ENCODE results near the gene OSBPL2. TPM values are rescaled to one million over a fixed set of nuclear protein-coding genes. Genes with fewer than 3 reads are reported as not detected.

OSBPL2 gene
- total RNA-seq, 2 experiments from 2014 or later: 17.2 to 40.0 TPM

GRCh38 chr20:62316331-62317166, 78.2 kb downstream of the OSBPL2 start:
- H4K20me1 ChIP-seq (ENCODE audit: insufficient read depth, low read length): no peaks in the 10 kb centered on the region
- no TSS peak for BruUV-seq (replicated peaks)
- H3K4me1 ChIP-seq (ENCODE audit: insufficient read depth, low read length, poor library complexity, severe bottlenecking): no peaks in the 10 kb centered on the region
- no peak for DNase-seq (ENCODE audit: low spot score)
- TF ChIP-seq EZH2phosphoT487 (IDR thresholded peaks at IDR 0.05; ENCODE audit: borderline replicate concordance, low read depth, low read length) (no peak), CTCF (conservative IDR thresholded peaks at IDR 0.05; ENCODE audit: low read length) (no peak)
- H2AFZ ChIP-seq (ENCODE audit: low read length): no peak overlapping the region
- H3K4me3 ChIP-seq (ENCODE audit: low read depth, low read length, poor library complexity, severe bottlenecking): no peak overlapping the region
- H3K27ac ChIP-seq (ENCODE audit: low read depth, low read length, poor library complexity, severe bottlenecking): no peak overlapping the region
- H3K36me3 ChIP-seq (ENCODE audit: insufficient read depth, low read length): peaks cover 45% of the 10 kb centered on the region
- ChIA-PET CTCF (ENCODE audit: unreplicated experiment) (no interaction called here), POLR2A (no interaction called here)
- H3K9me2 ChIP-seq (ENCODE audit: insufficient read depth, low read length): no peaks in the 10 kb centered on the region
- intact Hi-C loops (cut with micrococcal nuclease; ENCODE audit: unreplicated experiment): no loop called here
- H3K4me2 ChIP-seq (ENCODE audit: low read length): no peak overlapping the region
- no peaks in the 10 kb centered on the region for H3K9me3 ChIP-seq (ENCODE audit: low read length)
- H3K79me2 ChIP-seq (ENCODE audit: insufficient read depth, low read depth, low read length): no peaks in the 10 kb centered on the region

GRCh38 chr20:62317167-62317655, 78.9 kb downstream of the OSBPL2 start:
- Histone ChIP-seq H3K36me3 (ENCODE audit: insufficient read depth, low read length) (peaks cover 46% of the 10 kb centered on the region), H3K4me3 (ENCODE audit: low read depth, low read length, poor library complexity, severe bottlenecking) (no peak overlapping the region), H2AFZ (ENCODE audit: low read length) (no peak overlapping the region), H3K9me3 (ENCODE audit: low read length) (no peaks in the 10 kb centered on the region), H3K4me1 (ENCODE audit: insufficient read depth, low read length, poor library complexity, severe bottlenecking) (peaks cover 5% of the 10 kb centered on the region), H3K4me2 (ENCODE audit: low read length) (no peak overlapping the region), H3K27ac (ENCODE audit: low read depth, low read length, poor library complexity, severe bottlenecking) (no peak overlapping the region), H3K9me2 (ENCODE audit: insufficient read depth, low read length) (no peaks in the 10 kb centered on the region), H3K79me2 (ENCODE audit: insufficient read depth, low read depth, low read length) (no peaks in the 10 kb centered on the region), H4K20me1 (ENCODE audit: insufficient read depth, low read length) (no peaks in the 10 kb centered on the region)
- intact Hi-C loops (cut with micrococcal nuclease; ENCODE audit: unreplicated experiment): no loop called here
- TF ChIP-seq EZH2phosphoT487 (IDR thresholded peaks at IDR 0.05; ENCODE audit: borderline replicate concordance, low read depth, low read length) (no peak), CTCF (conservative IDR thresholded peaks at IDR 0.05; ENCODE audit: low read length) (no peak)
- ChIA-PET CTCF (ENCODE audit: unreplicated experiment) (no interaction called here), POLR2A (no interaction called here)
- DNase-seq (ENCODE audit: low spot score): no peak
- no TSS peak for BruUV-seq (replicated peaks)

All from OCI-LY7 (cell line).